Left renal cortex interstitium (tissue), 4 donors: ENCODE data around the gene DMRTB1. TPM values are rescaled to one million over a fixed set of nuclear protein-coding genes. Genes with fewer than 3 reads are reported as not detected.

Experiments used
- DNase-seq, 4 donors: peaks; one replicate each; pipeline ENCODE4 v3.0.0-alpha.2; 2013; ENCODE audit warnings: low read depth in 4 of 4, low spot score in 2 of 4, missing footprints in 1 of 4
- polyA plus RNA-seq, 4 donors: library from polyadenylated mRNA; unstranded; fragments of 120-200 nt; gene quantifications; one replicate each; pipeline ENCODE4 v1.2.1, GENCODE V29; 2013; ENCODE audit not compliant: insufficient read length in 4 of 4

DMRTB1 gene
- under 1 TPM in 2 of 4 donors, not detected in 2; 0.13 to 0.18 TPM for polyA plus RNA-seq

DNA sequence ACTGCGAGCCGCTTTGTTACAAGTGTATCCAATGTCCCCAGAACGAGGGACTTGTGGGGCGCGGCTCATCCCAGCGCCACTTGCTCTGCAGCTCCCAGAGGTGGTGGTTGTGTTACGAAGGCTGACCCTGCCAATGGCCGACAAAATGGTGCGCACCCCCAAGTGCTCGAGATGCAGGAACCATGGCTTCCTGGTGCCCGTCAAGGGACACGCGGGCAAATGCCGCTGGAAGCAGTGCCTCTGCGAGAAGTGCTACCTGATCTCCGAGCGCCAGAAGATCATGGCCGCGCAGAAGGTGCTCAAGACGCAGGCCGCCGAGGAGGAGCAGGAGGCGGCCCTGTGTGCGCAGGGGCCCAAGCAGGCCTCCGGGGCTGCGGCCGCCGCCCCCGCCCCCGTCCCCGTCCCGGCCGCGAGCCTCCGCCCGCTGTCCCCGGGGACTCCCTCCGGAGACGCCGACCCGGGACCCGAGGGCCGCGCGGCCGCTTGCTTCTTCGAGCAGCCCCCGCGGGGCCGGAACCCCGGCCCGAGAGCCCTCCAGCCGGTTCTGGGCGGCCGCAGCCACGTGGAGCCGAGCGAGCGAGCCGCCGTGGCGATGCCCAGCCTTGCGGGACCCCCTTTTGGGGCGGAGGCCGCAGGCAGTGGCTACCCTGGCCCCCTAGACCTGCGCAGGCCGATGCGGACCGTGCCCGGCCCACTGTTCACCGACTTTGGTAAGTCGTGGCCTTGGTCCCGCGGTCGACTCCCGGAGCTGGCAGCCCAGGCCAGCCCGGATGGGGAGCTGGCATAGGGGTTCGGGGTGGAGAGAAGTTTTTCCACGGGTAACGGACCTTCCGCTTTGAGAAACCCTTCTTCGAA, at the start of gene DMRTB1:
Gene DMRTB1 (plus strand): TSS at position 79 of the 855 bp plus-strand sequence. CDS start 55 bp downstream, at position 134.
- no peak for DNase-seq

DNA sequence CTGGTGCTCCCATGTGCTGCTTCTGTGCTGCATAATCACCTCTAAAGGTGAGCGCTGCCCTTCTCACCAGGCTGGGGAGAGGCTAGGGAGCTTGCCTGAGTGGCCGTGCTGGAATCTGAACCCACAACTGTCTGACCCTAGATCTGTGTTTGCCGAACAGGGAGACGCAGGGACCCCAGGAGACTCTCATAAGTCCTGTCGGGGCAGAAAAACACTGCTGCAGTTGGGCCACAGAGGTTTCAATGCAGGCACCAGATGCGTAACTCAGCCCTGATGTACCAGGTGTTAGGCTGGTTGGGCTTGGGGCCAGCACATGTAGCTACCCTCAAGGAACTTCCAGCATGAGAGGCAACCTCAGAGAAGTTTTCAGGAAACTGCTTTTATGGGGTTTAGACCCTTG, 49.5 kb upstream of the DMRTB1 start:
- no peak for DNase-seq

DNA sequence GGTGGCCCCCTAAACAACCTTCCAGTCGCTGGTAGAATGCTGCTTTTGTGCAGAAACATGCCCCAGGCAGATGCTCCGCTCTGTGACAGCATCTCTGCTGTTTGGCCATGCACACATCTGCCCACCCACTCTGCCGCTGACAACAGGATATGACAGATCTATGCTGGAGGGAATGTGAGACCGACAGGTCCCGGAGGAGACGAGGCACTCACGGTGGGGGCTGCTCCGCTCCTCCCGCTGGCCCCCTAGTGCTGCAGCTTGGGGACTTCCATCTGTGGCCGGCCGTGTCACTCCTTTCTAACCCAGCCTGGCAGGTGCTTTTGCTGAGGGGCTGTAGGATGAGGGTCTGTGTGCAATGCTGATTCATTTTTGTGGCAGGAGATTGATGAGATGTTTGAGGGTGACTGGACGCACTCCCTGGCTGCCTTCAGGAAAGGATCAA, 49.1 kb upstream of the DMRTB1 start:
- no peak for DNase-seq

DNA sequence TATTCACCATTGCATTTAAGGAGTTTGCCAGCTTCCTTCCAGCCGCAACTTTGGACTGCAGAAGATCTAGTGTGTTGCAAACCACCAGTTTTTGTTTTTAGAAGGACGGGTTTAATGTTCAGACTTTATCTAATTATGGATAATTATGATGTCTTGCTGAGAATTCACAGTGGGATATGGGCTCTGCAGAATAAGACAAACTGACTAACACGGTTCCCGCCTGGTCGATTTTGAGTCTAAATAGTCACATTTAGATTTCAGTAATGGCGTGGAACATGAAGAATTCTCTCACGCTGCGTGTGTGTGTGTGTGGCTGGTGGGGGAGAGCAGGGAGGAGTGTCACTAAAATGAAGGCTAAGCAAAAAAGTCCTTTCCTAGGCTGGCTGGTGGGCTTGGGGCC, 48.5 kb upstream of the DMRTB1 start:
- no peak for DNase-seq

DNA sequence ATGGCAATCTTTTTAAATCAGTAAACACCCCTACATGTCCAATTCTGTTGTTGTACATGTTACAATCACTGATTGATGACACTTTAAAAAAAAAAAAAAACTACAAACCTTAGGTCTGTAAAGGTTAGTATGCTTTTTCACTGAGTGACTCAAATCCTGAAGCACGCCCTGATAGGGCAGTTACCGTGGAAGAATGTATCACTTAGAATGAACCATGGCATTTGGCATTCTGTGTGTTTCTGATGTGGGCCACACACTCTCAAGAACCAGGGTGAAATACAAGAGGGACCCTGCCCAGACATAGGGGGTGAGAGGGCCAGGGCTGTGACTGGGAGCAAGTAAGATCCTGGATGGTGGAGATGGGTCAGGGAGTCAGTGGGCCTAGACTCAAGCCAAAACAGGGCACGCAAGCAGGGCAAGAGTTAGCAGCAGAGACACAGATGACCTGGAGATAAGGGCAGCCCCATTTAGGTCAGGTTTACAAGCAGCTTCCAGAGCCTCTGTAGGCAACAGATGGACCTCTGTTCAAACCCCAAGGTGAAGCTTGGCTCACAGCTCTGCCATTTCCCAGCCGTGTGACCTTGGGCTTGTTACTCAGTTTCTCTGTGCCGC, 47.6 kb upstream of the DMRTB1 start:
- DNase-seq, result no peak

DNA sequence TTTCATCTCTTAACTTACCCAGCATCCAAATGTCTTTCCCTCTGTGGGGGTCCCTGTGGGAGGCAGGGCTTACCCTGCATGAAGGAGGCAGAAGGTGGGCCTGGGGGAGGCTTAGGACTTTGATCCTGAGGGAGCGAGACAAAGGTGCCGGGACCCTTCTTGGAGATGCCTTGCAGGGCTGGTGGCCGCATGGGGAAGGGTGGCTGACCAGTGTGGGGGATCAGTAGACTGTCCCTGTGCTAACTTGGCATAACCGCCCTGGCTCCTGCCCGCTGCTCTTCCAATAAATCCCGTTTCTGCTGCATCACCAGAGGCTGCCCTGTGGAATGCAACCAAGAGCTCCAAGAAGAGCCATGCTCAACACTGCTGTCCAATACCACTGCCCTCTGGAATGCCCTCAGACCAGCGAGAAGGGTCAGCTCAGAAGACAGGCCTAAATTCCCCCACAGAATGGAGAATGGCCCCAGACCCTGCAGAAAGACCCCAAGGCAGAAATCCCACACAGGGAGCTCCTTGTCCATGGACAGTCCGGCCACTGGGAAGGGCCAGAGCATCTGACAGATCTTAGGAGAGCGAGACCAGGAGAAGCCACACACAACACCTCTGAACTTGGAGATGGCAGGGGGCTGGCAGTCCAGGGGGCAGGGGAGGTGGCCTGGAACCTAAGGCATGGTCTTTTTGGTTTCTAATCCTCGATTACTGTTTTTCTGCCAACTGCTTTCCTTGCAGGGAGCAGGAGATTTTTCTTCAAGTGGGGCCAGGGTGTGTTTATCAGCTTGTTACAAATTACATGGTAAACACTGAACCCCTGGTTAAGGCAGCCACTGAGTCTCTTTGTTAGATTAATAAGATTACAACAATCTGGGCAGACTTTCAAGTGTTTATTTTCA, 46.7 kb upstream of the DMRTB1 start:
- DNase-seq, result no peak

DNA sequence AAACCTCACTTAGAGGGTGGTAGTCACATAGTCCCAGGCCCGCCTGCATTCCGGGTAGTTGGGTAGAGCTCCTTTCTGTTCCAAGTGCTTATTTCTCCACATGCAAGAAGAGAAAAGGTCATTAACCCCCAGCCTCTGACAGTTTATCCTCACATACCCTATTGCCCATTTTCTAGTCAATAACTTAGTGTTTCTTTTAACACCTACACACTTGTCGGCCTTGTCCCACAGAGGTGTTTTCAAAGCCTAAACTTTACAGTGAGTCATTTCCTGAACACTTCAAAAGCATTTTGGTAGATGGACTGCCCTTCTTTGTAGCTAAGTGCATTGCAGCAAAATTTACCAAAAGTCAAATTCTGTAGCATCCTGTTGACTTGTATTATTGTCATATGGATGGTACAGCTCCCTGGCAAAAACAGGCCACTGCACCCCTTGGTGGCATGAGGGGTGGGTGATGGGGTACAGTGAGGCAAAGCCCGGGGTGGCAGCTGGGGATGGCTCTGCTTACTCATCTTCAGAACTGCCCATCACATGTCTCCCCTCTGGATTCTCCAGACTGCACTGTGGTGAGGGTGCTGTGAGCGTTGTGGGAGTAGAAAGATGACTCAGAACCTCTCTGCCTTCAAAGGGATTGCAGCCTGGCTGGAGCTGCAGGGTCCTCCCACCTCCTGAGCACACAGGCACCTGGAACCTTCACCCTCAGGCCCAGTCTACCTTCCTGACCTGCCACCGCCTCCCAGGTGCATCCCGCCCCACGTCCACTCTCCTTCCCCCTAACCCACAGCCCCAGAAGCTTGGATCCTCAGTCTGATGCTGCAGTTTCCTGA, 45.8 kb upstream of the DMRTB1 start:
- no peak for DNase-seq

DNA sequence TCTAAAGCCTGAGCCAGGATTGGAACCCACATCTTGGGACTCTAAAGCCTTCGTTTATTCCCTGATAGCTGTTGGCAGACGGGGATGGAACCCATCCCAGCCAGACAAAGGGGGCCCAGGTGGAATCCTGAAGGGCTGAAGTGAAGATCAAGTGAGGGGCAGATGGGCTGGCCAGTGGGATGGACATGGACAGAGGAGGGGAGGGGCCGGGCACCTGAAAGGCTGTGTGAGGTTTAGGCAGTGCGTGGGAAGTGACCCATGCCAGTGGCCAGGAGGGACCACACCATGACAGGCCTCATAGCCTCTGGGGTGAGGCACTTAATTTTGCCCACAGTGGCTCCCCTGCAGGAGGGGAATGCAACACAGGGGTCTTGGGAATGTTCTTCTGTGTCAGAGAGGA, 44.6 kb upstream of the DMRTB1 start:
- no peak for DNase-seq

DNA sequence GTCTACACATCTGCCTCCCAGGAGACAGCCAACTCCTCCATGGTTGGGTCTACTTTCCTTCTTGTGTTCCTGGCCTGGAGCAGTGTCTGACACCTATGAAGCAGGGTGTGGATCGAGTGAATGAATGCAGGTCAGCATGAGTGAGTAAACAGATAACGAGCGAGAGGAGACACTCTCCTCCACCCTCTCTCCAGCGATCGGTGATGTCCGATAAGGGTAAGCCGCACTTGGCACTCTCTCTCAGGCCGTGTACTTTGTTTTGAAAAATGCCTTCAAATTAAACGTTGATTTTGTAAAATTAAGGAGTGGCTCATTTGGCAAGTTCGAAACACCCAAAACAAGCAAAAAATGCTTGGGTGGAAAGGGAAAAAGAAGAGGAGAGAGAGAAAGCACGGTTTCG, 43.8 kb upstream of the DMRTB1 start:
- no peak for DNase-seq

DNA sequence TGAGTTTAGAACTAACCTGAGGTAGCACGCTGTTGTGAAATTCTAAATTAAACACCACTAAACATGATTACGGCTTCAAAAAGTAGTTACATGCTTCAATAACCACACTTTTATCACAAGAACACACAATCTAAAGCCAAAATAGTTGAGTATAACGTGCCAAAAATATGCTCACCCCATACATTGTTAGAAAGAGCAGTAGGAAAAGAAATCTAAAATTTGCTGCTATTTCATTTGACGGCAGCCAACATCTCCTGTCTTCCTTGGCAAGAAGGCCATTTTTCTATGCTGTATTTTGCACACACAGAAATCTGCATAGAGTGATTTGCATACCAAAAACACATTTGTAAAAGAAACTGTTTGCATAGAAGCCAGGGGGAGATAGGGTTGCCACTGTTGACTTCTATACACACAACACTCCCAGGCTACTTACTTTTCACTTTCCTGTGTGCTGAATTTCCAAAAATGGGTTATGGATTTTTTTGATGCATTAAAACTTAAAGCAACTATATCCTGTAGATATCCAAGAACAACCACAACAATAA, 42.9 kb upstream of the DMRTB1 start:
- DNase-seq, result no peak

DNA sequence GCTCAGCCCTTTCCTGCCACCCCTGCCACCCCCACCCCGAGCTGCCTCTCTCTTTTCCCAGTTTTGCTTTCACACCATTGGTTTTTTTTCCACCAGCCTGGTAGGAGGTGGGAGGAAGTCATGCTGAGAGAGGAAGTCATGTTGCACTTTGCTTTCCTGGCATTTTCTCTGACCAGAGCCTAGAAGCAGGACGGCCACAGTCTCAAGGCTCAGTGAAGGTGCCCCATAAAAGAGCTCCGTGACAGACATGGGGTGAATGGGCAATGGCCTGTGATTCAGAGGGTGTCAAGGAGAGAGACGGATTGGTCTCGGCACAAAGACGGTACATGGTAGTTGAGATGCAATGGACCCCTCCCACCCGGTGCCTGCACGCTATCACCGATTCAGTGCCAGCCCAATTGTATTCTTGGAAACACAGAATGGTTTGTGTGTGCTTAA, 42.1 kb upstream of the DMRTB1 start:
- no peak for DNase-seq

DNA sequence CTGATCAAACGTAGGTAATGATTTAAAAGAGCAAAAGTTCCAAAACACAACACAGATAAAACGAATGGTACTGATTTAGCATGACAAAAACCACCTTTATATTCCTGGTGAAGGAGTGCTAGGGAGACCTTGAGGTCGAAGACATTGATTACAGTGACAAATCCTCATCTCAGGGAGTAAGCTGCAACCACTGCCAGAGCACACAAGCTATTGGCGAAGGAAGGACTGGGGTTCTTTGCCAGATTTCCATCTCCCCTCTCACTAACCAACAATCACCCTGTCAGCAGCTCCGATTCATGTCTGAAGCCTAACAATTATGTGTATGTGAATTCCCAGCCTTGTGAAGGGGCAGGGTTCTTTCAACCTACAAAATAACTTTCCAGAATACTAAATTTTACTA, 40.2 kb upstream of the DMRTB1 start:
- no peak for DNase-seq

DNA sequence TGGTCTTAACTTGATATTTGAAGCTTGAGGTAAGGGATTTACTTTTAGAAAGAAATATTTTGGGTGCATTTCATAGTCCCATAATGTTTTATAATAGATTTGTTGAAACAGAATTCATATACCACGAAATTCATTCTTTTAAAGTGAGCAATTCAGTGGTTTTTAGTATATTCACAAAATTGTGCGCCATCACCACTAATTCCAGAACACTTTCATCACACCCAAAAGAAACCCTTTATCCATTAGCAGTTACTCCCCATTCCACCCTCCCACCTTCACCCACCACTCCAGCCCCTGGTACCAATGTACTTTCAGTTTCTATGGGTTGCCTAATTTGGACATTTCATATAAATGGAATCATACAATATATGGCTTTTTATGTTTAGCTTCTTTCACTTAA, 38.9 kb upstream of the DMRTB1 start:
- no peak for DNase-seq

DNA sequence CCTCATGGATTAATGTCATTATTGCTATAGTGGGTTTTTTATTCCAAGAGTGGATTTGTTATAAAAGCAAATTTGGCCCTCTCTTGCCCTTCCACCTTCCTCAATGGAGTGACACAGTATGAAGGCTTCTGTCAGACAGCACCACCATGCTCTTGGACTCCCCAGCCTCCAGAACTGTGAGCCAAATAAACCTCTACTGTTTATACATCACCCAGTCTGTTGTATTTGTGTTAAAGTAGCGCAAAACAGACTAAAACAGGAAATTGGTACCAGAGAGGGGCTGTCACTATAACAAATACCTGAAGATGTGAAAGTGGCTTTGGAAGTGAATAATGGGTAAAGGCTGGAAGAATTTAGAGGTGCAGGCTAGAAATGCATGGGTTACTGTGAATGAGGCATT, 38.0 kb upstream of the DMRTB1 start:
- DNase-seq, result no peak

DNA sequence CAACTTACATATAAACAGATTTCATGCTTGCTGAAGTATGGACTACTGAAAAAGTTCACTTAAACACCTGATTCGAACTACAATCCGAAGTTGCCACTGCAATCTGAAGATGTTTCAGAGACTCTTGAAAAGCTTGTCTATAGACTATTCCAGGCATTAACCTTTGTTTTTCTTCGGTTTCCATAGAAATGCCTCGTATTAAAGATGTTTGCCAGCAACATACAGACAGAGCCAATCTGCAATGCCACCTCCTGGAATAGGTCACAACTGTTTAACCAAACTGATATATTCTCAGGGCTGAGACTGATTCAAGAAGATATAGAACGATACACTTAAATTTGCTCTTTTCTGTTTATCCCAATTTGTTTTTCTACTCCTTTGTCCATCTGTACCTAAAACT, 28.9 kb upstream of the DMRTB1 start:
- DNase-seq, result no peak

DNA sequence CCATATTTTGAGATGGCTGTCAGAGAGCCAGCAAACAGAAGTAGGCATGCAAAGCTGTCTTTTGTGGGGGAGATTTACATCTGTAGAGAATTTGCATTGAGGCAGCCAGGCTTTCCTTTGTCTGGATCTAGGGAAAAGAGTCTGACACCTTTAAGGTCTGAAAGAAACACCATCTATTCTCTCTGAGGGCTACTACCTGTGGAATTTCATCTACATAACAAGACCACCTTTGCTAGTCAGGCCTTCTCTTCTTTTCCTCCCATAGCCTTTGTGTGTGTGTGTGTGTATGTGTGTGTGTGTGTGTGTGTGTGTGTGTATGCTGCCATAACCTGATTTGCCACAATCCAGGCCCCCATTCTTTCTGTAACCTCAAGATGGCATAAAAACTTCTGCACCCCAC, 28.4 kb upstream of the DMRTB1 start:
- DNase-seq, result no peak

DNA sequence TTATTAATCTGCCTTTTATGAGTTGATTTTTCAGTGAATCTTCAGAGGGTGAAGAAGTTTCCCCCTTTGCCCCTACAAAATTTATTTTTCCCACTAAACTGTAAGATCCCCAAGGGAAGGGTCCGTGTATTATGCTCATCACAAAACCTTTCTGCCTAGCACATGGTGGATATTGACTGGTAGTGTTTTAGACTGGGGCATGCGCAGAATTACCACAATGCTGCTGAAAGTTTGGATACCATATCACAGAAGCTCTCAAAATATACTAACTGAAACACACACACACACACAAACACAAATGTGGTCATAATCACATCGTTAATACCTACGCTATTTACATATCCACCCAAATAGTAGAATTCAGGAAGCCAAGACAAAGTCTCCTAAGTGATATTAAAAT, 28.0 kb upstream of the DMRTB1 start:
- no peak for DNase-seq

DNA sequence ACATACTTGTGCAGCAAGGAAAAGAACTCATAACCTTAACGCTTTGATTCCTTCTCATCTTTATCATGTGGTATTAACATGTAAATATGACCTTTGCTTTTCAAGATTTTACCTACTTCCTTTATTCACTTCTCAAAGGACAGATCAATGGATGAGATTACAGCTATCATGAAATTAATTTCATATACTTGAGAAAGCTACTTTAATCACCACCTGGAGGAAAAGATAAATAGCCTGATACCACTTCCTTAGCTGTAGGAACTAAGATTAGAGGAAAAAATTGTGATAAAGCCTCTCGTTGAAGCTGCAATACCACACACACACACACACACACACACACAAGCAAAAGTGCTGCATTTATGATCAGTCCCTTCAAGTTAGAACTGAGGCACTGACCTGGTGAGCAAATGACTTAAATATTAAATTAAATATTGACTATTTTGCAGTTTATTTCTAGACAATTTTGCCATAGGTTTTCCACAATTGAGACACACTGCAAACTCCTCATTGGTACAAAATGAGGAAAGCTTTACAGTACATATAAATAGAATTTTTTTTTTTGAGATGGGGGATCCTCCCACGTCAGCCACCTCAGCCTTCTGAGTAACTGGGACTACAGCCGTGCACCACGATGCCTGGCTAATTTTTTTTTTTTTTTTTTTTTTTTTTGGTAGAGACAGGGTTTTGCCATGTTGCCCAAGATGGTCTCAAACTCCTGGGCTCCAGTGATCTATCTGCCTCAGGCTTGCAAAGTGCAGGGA, 27.2 kb upstream of the DMRTB1 start:
- no peak for DNase-seq

DNA sequence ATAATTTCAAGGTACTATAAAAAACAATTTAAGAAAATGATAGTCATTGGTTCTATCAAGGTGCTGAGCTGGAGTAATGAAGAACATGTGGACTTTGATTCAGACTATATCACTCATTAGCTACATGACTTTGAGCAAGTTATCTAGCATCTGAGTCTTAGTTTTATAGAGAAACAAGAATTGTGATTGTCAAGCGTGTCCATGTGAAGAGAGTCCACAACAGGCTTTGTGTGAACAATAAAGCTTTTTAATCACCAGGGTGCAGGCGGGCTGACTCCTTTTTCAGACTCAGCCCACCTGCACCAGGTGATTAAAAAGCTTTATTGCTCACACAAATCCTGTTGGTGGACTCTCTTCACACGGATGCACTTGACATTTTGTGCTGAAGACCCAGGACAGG, 26.6 kb upstream of the DMRTB1 start:
- no peak for DNase-seq
